Stimulated activated CD4-positive, alpha-beta T cell treated with anti-CD3 and anti-CD28 coated beads, Interleukin-15, amount 100 ng/mL, for 24 hours (primary cell): ENCODE data around the gene ANKRD34C.

ENCODE experiments used
- DNase-seq: peaks from one replicate; pipeline ENCODE4 v3.0.0-alpha.2; 2020

The ANKRD34C gene

DNA sequence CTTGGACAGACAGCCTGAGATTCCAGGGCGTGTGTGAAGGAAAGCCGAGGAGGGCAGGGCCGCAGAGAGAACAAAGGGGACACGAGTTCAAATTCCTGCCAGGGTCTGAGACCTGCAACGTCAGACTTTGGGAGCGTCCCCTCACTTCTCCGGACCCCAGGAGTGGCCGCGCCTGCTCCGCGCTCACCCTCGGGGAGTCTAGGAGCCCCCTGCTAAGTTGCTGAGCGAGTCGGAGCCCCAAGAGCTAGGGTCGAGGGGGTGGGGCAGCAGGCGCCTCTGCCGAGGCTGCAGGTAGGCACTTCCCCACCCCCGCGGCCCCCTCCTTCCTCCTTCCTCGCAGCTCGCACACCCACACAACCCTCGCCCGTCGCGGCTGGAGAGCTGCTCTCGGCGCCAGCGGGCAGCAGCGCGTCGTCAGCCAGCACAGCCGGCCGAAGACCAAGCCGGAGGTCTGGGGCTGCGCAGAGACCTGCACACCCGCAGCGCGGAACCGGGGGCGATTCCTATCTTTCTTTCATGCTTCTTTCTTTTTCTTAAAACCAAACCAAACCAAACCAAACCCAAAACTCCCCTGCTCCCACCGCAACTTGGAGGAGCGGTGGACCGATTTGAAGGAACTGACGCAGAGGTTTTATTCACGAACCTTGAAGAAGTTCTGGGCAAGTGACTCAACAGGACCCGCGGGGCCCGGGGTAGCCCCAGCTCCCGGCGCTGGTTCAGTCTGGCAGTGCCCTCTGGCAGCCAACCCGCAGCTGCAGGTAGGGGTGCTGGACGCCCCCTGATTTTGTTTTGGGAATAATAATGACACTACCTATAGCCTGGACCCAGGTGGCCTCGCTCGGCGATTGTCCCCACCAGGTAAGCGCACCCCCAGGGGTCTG, at the start of gene ANKRD34C:
TSS of gene ANKRD34C (plus strand) at position 352 of the 881 bp plus-strand sequence. CDS start 10,563 bp downstream, outside the sequence.
- no peak for DNase-seq

GRCh38 chr15:79233236-79233635, 49.3 kb upstream of the ANKRD34C start:
- DNase-seq, result no peak

DNA sequence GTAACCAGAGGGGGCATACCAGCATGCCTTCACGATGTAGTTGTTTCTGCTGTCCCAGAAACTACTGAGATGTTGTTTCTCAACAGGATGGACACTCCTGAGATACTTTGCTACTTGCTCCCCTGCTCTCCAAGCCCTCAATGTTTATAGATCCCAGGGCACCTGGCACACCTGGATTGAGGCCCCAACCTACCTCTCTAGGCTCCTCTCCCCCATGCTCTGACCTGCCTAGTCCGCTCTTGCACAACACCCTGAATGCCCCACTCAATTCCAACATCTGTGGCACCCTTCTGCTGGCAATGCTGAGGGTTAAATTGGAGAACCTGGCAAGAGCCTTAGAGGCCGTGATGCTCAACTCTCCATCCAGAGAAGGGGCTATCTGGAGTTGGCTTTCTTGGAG, 42.5 kb upstream of the ANKRD34C start:
- no peak for DNase-seq

GRCh38 chr15:79243723-79244122, 38.8 kb upstream of the ANKRD34C start:
- no peak for DNase-seq

GRCh38 chr15:79244876-79245275, 37.6 kb upstream of the ANKRD34C start:
- no peak for DNase-seq

DNA sequence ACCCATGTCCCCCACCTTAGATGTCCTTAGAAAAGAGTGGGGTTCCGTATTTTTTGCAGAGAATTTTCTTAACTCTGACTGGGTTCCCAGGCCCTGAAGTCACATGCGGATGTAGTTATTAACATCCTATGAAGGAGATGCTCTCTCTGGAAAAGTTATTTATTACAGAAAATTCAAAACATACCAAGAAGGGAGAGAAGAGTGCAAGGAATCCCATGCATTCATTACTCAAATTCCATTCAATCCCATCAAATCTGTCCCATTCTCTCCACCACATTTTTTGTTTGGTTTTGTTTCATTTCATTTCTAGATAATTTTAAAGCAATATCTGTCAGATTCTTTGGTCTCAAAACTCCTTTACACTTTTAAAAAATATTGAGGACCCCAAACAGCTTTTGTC, 34.3 kb upstream of the ANKRD34C start:
- no peak for DNase-seq

- DNase-seq, result no peak
Measured at GRCh38 chr15:79257454-79257853, 25.1 kb upstream of the ANKRD34C start.

DNA sequence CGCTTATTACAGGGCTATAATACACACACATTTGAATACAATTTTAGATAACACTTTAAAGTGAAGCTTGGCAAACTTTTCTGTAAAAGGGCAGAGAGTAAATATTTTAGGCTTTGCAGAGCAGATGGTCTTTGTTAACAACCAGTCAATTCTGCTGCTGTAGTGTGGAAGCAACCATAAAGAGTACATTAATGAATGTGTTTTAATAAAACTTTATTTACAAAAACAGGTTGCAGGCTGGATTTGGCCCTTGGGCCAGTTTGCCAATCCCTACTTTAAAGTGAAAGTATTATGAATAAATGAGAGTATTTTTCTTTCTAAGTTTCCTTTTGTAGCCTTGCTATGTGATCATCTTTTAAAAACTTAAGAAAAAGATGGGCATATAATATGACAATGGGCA, 20.7 kb upstream of the ANKRD34C start:
- no peak for DNase-seq

GRCh38 chr15:79265167-79265566, 17.4 kb upstream of the ANKRD34C start:
- no peak for DNase-seq

- DNase-seq, result no peak
Measured at GRCh38 chr15:79265987-79266579, 16.4 kb upstream of the ANKRD34C start.

DNA sequence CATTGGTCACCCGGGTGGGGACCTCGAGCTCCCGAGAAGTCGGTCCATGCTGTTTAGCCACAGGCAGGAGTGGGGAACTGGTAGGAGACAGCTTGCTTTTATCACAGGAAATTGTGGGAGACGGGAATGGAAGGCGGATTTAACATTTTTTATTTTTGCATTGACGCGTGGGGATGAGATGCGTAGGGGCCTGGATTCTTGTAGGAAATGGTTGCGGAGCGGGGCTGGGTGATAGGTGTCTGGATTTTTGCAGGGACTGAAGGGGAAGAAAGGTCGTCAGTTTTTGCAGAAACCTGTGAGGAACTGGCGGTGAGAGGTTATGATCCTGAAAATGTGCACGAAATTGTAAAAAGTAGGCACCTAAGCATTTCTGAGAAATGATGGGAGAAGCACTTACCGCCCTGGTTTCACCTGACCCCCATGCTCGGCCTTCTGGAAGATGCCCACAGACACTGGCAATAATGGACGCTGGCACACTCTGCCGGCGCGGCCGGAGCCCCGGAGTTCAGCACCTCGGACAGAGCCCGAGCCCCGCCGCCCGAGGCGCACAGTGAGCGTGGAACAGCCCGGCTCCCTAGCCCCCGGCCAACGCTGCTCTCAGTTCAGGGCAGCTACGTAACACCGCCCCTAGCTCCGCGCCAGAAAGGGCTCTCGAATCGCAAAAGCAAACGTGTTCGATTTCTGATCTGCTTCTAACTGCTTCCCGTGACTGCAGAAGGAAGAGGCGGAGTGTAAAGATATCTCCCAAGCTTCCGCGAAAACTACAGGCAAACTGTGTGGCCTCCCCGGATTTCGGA, 928 bp downstream of the ANKRD34C start:
- peak; percentile 49 for DNase-seq

- DNase-seq, result no peak
Measured at GRCh38 chr15:79290642-79291275, 8.2 kb downstream of the ANKRD34C start.

GRCh38 chr15:79292011-79292410, 9.5 kb downstream of the ANKRD34C start:
- no peak for DNase-seq

DNA sequence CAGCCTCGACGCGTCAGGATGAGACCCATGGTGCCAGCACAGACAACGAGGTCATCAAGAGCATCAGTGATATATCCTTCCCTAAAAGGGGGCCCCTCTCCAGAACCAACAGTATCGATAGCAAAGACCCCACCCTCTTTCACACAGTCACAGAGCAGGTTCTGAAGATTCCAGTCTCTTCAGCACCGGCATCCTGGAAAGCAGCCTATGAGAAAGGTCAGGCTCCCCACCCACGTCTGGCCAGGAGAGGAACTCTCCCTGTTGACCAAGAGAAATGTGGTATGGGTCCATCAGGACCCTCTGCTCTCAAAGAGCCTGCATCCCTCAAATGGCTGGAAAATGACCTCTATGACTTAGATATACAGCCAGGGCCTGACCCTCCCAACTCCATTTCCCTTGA, 11.6 kb downstream of the ANKRD34C start:
- DNase-seq, result no peak

DNA sequence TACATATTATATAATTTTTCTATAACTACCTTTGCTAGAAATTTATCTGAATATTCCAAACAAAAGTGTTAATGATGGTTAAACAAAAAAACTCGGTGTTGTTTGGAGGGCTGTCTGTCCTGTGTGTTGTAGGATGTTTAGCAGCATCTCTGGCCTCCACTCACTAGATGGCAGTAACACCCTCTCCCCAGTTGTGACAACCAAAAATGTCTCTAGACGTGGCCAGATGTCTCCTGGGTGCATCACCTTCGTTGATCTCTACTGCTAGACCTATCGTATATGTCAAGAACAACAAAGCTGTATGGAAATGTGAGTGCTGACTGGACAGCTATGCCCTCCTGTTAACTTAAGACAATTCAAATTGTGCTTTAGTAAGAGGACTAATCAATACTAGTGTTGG, 14.1 kb downstream of the ANKRD34C start:
- DNase-seq, result no peak

DNA sequence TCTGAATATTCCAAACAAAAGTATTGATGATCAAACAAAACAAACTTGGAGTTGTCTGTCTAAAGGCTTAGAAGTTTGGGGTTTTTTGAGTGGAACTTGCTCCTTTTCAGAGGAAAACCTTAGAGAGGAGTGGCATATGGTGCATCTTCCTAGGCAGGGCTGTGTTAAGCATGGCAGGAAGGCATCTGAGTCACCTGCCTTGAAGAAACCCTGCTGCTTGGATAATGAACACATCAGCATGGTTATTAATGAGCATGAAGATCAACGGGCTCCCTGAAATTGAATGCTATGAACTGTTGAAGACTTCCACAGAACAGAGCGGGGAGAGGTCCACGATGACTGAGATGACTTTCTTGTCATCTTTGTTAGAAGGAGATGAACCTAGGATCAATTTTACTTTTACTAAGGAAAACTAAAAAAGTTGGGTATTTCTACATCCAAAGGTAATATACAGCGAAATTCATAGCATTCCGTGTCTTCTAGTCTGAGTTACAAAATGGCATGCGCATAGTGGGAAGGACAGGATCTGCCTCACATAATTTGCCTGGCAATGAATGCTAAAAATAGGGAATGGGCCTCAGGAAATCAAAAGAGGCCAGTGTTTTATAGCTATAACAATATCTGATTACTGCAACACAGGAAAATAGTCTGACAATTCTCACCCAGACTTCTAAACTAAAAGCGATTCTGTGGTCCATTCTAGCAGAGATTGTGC, 16.8 kb downstream of the ANKRD34C start:
- DNase-seq, result no peak

DNA sequence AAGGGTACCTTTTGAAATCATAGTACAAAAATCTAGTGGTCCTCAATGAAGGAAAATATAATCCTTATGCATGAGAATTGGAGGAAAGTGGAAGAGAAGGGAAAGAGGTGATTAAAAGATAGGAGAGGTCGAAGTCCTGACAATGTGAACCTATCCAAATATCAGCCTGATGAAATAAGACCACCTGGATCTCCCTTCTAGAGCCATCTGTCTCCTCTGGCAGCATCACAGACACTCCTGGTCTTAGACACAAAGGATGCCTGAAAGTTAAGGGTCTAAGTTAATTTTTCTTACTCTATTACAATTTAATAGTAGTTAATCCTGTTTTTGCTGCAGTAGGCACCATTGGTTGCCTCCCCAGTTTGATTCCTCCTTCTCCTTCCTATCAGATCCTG, 17.3 kb downstream of the ANKRD34C start:
- no peak for DNase-seq

DNA sequence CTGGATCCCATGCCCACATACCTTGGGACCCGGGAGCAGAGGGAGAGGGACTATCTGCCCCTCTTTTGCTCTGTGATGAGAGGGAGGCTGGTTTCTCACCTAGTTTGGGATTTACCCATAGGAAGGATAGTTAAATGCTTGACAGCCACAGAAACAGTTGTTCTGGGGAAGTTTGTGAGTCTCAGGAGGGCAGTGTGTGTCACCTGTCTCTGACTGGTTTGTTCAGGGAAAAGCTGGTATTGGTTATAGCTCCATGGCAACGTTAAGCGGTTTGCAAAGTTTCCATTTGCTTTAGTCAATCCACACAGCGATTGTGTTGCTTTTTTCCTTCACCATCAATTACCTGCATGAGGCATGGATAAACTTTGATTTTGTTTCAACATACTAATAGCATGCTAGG, 24.7 kb downstream of the ANKRD34C start:
- no peak for DNase-seq

- no peak for DNase-seq
Measured at GRCh38 chr15:79308874-79309273, 26.4 kb downstream of the ANKRD34C start.

DNA sequence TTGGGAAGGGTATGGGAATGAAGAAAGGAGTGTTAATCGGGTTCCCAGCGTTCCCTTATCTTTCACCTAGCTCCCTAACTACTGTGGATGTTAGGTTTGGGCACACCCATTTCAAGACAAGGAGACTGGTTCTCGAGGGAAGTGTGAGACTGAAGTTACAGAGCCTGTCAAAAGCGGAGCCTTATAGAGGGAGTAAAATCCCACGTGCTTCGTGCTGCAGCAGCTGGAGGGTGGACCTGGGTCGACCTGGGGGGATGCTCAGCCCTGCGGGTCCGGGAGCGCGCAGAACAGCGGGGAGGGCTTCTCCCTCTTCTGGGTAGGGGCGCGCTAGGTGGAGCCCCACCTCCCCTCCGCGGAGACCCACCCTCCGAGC, 28.1 kb downstream of the ANKRD34C start:
- no peak for DNase-seq

DNA sequence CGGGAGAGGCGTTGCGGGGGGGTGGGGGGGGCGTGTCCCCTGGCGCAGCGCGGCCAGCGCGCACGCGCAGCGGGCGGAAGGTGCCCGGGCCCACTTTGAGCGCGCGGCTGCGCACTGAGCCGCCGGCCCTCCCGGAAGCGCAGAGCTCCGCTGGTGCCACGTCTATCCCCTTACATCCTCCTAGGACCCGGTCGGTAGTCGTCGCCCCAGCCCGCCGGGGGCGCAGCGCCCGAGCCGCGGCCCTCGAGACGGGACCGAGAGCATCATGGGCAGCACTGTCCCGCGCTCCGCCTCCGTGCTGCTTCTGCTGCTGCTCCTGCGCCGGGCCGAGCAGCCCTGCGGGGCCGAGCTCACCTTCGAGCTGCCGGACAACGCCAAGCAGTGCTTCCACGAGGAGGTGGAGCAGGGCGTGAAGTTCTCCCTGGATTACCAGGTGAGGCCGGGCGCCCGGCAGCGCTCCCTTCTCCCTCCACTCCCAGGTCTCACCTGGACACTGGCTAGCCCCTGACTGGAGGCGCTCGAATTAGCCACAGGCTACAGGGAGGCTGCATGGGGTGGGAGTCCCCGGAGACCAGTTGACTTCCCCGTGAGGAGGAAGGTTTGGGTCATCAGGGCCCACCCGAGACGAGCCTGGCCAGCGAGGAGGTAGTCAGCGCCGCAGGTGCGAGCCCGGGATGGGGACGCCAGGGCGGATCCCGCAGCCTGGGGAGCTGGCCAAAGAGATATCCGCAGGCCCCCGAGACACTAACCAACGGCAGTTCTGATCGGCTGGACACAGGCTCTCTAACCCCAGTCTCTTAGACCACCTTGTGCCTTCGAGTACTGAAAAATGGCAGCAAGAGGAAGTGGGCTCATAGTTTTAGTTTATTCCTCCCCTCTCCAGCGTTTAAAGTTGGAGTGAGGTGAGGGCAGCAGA, 28.7 kb downstream of the ANKRD34C start, which contains the start of gene TMED3:
TSS of gene TMED3 (plus strand) at position 128 of the 916 bp plus-strand sequence. CDS start at position 266, 138 bp downstream.
- DNase-seq, result peak; percentile 87
